Ishikawa (cell line): ENCODE measurements around the gene ARPP21.

Experiments
- CEBPB ChIP-seq: IDR thresholded peaks from 2 replicates; pipeline ENCODE4 v1.6.1; 2012
- CREB1 ChIP-seq: IDR thresholded peaks from 2 replicates; pipeline ENCODE4 v1.6.1; 2012; ENCODE audit warnings: low read depth
- EGR1 ChIP-seq: IDR thresholded peaks from 2 replicates; pipeline ENCODE4 v1.6.1; 2012
- EP300 ChIP-seq: IDR thresholded peaks from 2 replicates; pipeline ENCODE4 v1.6.1; 2012; ENCODE audit warnings: borderline replicate concordance
- FOXM1 ChIP-seq: IDR thresholded peaks from 2 replicates; pipeline ENCODE4 v1.6.1; 2012; ENCODE audit warnings: low read depth, borderline replicate concordance
- NFIC ChIP-seq: IDR thresholded peaks from 2 replicates; pipeline ENCODE4 v1.6.1; 2012
- RAD21 ChIP-seq: IDR thresholded peaks from 2 replicates; pipeline ENCODE4 v1.6.1; 2012; ENCODE audit warnings: low read depth
- TAF1 ChIP-seq: IDR thresholded peaks from 2 replicates; pipeline ENCODE4 v1.6.1; 2012; ENCODE audit warnings: low read depth, mild to moderate bottlenecking
- TCF12 ChIP-seq: IDR thresholded peaks from 2 replicates; pipeline ENCODE4 v1.6.1; 2012; ENCODE audit warnings: low read depth
- TEAD4 ChIP-seq: IDR thresholded peaks from 2 replicates; pipeline ENCODE4 v1.6.1; 2012
- YY1 ChIP-seq: IDR thresholded peaks from 2 replicates; pipeline ENCODE4 v1.6.1; 2012; ENCODE audit warnings: low read depth
- ZBTB7A ChIP-seq: IDR thresholded peaks from 2 replicates; pipeline ENCODE4 v1.6.1; 2012; ENCODE audit warnings: low read depth
- TF ChIP-seq, protein P1 (sequence below): IDR thresholded peaks from 2 replicates; pipeline ENCODE4 v1.6.1; 2012; ENCODE audit warnings: low read depth, mild to moderate bottlenecking
- TF ChIP-seq, protein P2 (sequence below): IDR thresholded peaks from 2 replicates; pipeline ENCODE4 v1.6.1; 2012
- TF ChIP-seq, protein P3 (sequence below): IDR thresholded peaks from 2 replicates; pipeline ENCODE4 v1.6.1; 2012

The ARPP21 gene

DNA sequence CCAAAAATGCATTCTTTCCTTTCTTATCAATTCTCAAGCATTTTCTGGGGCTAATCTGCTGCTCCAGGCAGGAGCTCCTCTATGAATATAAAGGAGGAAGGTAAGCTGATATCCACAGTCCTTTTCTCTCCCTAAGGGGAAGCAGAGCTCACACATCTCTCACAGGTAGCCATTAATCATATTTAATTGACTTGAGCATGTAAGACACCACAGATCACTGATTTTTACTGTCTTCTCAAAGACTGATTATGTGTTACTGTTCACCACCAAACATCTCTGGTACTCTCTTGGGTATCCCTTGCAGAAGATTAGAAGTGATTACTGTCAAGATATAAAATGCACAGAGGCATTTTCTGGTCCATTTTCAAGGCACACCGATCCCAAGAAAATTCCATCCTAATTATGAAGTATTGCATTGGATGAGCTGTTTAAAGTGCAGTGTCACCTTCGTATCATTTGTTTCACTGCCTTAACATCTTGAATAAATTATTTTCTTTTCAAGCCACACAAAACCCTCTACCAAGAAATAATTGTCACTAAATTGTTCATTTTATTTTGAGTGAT lies 100.7 kb downstream of the ARPP21 start:
- TF ChIP-seq, protein P1, sequence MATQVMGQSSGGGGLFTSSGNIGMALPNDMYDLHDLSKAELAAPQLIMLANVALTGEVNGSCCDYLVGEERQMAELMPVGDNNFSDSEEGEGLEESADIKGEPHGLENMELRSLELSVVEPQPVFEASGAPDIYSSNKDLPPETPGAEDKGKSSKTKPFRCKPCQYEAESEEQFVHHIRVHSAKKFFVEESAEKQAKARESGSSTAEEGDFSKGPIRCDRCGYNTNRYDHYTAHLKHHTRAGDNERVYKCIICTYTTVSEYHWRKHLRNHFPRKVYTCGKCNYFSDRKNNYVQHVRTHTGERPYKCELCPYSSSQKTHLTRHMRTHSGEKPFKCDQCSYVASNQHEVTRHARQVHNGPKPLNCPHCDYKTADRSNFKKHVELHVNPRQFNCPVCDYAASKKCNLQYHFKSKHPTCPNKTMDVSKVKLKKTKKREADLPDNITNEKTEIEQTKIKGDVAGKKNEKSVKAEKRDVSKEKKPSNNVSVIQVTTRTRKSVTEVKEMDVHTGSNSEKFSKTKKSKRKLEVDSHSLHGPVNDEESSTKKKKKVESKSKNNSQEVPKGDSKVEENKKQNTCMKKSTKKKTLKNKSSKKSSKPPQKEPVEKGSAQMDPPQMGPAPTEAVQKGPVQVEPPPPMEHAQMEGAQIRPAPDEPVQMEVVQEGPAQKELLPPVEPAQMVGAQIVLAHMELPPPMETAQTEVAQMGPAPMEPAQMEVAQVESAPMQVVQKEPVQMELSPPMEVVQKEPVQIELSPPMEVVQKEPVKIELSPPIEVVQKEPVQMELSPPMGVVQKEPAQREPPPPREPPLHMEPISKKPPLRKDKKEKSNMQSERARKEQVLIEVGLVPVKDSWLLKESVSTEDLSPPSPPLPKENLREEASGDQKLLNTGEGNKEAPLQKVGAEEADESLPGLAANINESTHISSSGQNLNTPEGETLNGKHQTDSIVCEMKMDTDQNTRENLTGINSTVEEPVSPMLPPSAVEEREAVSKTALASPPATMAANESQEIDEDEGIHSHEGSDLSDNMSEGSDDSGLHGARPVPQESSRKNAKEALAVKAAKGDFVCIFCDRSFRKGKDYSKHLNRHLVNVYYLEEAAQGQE, result no peak
- no peak for TF ChIP-seq TEAD4
- no peak for TF ChIP-seq EP300
- TF ChIP-seq CREB1, result no peak

DNA sequence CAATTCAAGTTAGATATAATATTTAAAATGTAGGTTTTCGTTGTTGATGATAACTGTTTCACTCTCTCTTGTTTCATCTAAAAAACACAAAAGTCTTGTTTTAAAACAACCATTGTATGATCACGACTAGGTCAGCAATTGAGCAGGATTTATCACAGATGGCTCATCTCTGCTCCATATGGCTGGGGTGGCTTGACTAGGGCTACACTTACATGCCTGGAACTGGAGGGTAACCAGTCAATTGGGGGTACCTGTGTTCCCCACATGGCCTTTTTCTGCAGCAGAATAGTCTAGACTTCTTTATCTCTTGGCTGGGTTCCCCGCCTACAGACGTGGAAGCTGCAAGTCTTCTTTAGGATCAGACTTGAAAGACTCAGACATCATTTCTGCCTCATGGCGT lies 103.9 kb downstream of the ARPP21 start:
- TF ChIP-seq, protein P1, result no peak
- TF ChIP-seq EGR1 (no peak), RAD21 (no peak), TEAD4 (no peak), YY1 (no peak), EP300 (no peak), NFIC (no peak), CREB1 (no peak), FOXM1 (no peak), CEBPB (no peak), TAF1 (no peak), TCF12 (no peak)
- TF ChIP-seq, protein P2, sequence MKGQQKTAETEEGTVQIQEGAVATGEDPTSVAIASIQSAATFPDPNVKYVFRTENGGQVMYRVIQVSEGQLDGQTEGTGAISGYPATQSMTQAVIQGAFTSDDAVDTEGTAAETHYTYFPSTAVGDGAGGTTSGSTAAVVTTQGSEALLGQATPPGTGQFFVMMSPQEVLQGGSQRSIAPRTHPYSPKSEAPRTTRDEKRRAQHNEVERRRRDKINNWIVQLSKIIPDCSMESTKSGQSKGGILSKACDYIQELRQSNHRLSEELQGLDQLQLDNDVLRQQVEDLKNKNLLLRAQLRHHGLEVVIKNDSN, result no peak
- TF ChIP-seq, protein P3, sequence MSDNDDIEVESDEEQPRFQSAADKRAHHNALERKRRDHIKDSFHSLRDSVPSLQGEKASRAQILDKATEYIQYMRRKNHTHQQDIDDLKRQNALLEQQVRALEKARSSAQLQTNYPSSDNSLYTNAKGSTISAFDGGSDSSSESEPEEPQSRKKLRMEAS, result no peak

DNA sequence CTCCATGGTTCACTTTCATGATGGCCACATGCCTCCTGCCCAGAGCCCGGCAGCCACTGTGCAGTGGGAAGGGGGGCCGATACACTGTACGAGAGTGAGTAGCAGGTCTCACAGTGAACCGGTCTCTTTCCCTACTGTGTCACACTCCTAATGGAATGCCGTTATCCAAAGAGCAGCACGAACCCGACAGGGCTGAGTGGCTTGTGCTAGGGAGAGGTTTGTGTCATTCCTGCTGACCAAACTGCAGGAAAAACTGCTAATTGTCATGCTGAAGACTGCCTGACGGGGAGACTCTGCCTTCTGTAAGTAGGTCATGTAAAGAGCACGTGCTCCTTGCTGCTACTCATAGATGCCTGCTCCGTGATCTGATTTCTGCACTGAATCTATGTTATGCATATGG lies 105.1 kb downstream of the ARPP21 start:
- TF ChIP-seq, protein P1, result no peak
- TF ChIP-seq TAF1 (no peak), CEBPB (no peak), RAD21 (no peak), CREB1 (no peak), ZBTB7A (no peak), FOXM1 (no peak), EP300 (no peak), EGR1 (no peak), TCF12 (no peak), NFIC (no peak), YY1 (no peak), TEAD4 (no peak)
- TF ChIP-seq, protein P3, result no peak
- TF ChIP-seq, protein P2, result no peak

DNA sequence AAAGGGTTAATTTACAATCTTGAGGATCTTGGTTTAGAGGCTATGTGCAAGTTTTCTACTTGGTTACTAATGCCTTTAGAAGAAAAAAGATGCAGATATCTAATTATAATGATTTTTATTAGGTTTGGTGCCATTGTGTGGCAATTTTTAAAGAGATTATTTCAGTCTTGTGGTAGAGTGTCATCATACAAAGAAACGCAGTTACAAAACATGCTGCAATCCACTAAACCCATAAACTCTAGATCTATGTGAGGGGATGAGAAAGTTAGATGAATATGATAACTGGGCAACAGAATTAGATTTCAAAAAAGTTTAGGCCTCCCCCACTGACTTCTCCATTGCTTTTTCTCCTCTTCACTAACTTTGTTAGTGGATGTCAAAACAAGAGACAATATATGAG lies 106.0 kb downstream of the ARPP21 start:
- TF ChIP-seq NFIC (no peak), CREB1 (no peak), FOXM1 (no peak), RAD21 (no peak), YY1 (no peak), TEAD4 (no peak), TAF1 (no peak), TCF12 (no peak), EGR1 (no peak), CEBPB (no peak), ZBTB7A (no peak), EP300 (no peak)
- TF ChIP-seq, protein P1, result no peak
- TF ChIP-seq, protein P2, result no peak
- TF ChIP-seq, protein P3, result no peak
